OCI-LY1 (cell line): ENCODE data around the gene KCNH6.

Source experiments
- H2AFZ ChIP-seq: fragments of 200-600 bp; sonication (generic), shearing (Covaris generic); 2 replicates; pipeline ENCODE4 v1.6.0; 2014; ENCODE audit warnings: antibody characterized with exemption, mild to moderate bottlenecking, low read length
- H3F3A ChIP-seq: fragments of 200-600 bp; sonication (generic), shearing (Covaris generic); 2 replicates; pipeline ENCODE4 v1.6.0; 2014; ENCODE audit warnings: mild to moderate bottlenecking, antibody characterized with exemption, low read length, moderate library complexity; ENCODE audit not compliant: insufficient read depth
- H3K27ac ChIP-seq: fragments of 200-600 bp; sonication (generic); 2 replicates; pipeline ENCODE4 v1.5.1; 2014; ENCODE audit warnings: low read length, mixed run types, mild to moderate bottlenecking, low read depth; ENCODE audit not compliant: poor library complexity, severe bottlenecking
- H3K27me3 ChIP-seq: fragments of 200-600 bp; sonication (generic); 2 replicates; pipeline ENCODE4 v1.6.0; 2014; ENCODE audit warnings: antibody characterized with exemption, mild to moderate bottlenecking, low read length, moderate library complexity; ENCODE audit not compliant: insufficient read depth
- H3K36me3 ChIP-seq: fragments of 200-600 bp; sonication (generic); 2 replicates; pipeline ENCODE4 v1.6.1; 2014; ENCODE audit warnings: mild to moderate bottlenecking, antibody characterized with exemption, low read length, moderate library complexity, mixed read lengths; ENCODE audit not compliant: insufficient read depth
- H3K4me1 ChIP-seq: fragments of 200-600 bp; sonication (generic); 2 replicates; pipeline ENCODE4 v1.5.1; 2014; ENCODE audit warnings: mild to moderate bottlenecking, low read length, moderate library complexity; ENCODE audit not compliant: insufficient read depth, severe bottlenecking
- H3K4me2 ChIP-seq: fragments of 200-600 bp; sonication (generic), shearing (Covaris generic); 2 replicates; pipeline ENCODE4 v1.6.1; 2014; ENCODE audit warnings: low read length
- H3K4me3 ChIP-seq: fragments of 200-600 bp; sonication (generic); 2 replicates; pipeline ENCODE4 v1.5.1; 2014; ENCODE audit warnings: low read length, low read depth, mild to moderate bottlenecking, mixed read lengths; ENCODE audit not compliant: poor library complexity, severe bottlenecking
- H3K79me2 ChIP-seq: fragments of 200-600 bp; shearing (Covaris generic); 2 replicates; pipeline ENCODE4 v1.6.1; 2016; ENCODE audit warnings: mixed run types, low read length, mixed read lengths; ENCODE audit not compliant: insufficient read depth
- H3K9ac ChIP-seq: fragments of 200-600 bp; sonication (generic), shearing (Covaris generic); 2 replicates; pipeline ENCODE4 v1.6.1; 2014; ENCODE audit warnings: mild to moderate bottlenecking, low read length, mixed read lengths
- H3K9me2 ChIP-seq: fragments of 200-600 bp; sonication (generic), shearing (Covaris generic); 2 replicates; pipeline ENCODE4 v1.6.1; 2014; ENCODE audit warnings: low read depth, mild to moderate bottlenecking, low read length, mixed read lengths
- H3K9me3 ChIP-seq: fragments of 200-600 bp; shearing (Covaris generic); 2 replicates; pipeline ENCODE4 v1.6.1; 2014; ENCODE audit warnings: low read length, mixed read lengths
- H4K20me1 ChIP-seq: fragments of 200-600 bp; sonication (generic), shearing (Covaris generic); 2 replicates; pipeline ENCODE4 v1.6.0; 2016; ENCODE audit warnings: mild to moderate bottlenecking, low read length; ENCODE audit not compliant: insufficient read depth
- CTCF ChIP-seq: fragments of 200-600 bp; sonication (generic), shearing (Covaris generic); IDR thresholded peaks from 2 replicates; pipeline ENCODE4 v1.5.1; 2017; ENCODE audit warnings: mild to moderate bottlenecking, antibody characterized with exemption, low read length, moderate library complexity, mixed read lengths
- EZH2 ChIP-seq: fragments of 200-600 bp; sonication (generic), shearing (Covaris generic); IDR thresholded peaks from 2 replicates; pipeline ENCODE4 v1.8.0; 2017; ENCODE audit warnings: borderline replicate concordance, mixed run types, mild to moderate bottlenecking, antibody characterized with exemption, low read length, moderate library complexity, mixed read lengths

The KCNH6 gene

GRCh38 chr17:63483655-63484575 is 39.2 kb upstream of the KCNH6 start:
- no peaks in the 10 kb centered on the region for H3K36me3 ChIP-seq
- no peaks in the 10 kb centered on the region for H4K20me1 ChIP-seq
- no peak overlapping the region for H2AFZ ChIP-seq
- H3K79me2 ChIP-seq, result no peaks in the 10 kb centered on the region
- H3K4me3 ChIP-seq, result no peak overlapping the region
- H3K4me1 ChIP-seq, result peaks cover 15% of the 10 kb centered on the region
- TF ChIP-seq EZH2, result no peak
- TF ChIP-seq CTCF, result no peak
- H3K27ac ChIP-seq, result no peak overlapping the region
- no peaks in the 10 kb centered on the region for H3K9me3 ChIP-seq
- no peaks in the 10 kb centered on the region; the same call in 1 of the 2 replicates for H3K27me3 ChIP-seq
- no peak overlapping the region for H3K9ac ChIP-seq
- no peaks in the 10 kb centered on the region for H3F3A ChIP-seq
- H3K4me2 ChIP-seq, result no peak overlapping the region
- H3K9me2 ChIP-seq, result no peaks in the 10 kb centered on the region

- H3K4me3 ChIP-seq, result no peak overlapping the region
- H2AFZ ChIP-seq, result no peak overlapping the region
- peaks cover 5% of the 10 kb centered on the region for H3K4me1 ChIP-seq
- peak overlapping the region; percentile 12; the same call in 1 of the 2 replicates for H3K4me2 ChIP-seq
- H3K27ac ChIP-seq, result no peak overlapping the region
- no peaks in the 10 kb centered on the region for H3K79me2 ChIP-seq
- H3K9me2 ChIP-seq, result no peaks in the 10 kb centered on the region
- no peaks in the 10 kb centered on the region; the same call in 1 of the 2 replicates for H3K27me3 ChIP-seq
- no peaks in the 10 kb centered on the region for H3F3A ChIP-seq
- H4K20me1 ChIP-seq, result no peaks in the 10 kb centered on the region
- H3K9ac ChIP-seq, result no peak overlapping the region
- H3K9me3 ChIP-seq, result no peaks in the 10 kb centered on the region
- H3K36me3 ChIP-seq, result no peaks in the 10 kb centered on the region
- TF ChIP-seq EZH2 (no peak), CTCF (no peak)
These were observed 36.7 kb upstream of the KCNH6 start for GRCh38 chr17:63486317-63487013.

DNA sequence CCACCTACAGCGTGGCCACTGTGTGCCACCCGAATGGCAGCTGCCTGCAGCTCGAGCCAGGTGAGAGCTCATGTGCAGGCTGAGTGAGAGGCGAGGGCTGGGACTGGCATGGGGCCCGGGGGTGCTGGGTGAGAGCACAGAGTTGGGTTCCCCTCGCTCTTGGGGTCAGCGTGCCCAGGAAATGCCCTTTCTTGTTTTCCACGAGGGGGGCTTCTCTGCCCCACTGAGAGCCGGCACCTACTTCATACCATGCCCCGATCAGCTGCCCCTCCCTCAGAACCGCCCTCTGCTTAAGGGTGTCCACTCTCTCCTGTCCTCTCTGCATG is 36.2 kb upstream of the KCNH6 start:
- H2AFZ ChIP-seq, result no peak overlapping the region
- H3K27ac ChIP-seq, result no peak overlapping the region
- H3K4me2 ChIP-seq, result peak overlapping the region; percentile 12; the same call in 1 of the 2 replicates
- H3K9ac ChIP-seq, result no peak overlapping the region
- no peaks in the 10 kb centered on the region for H3K9me2 ChIP-seq
- H3K4me1 ChIP-seq, result peaks cover 5% of the 10 kb centered on the region
- no peaks in the 10 kb centered on the region for H3K36me3 ChIP-seq
- H3K27me3 ChIP-seq, result no peaks in the 10 kb centered on the region; the same call in 1 of the 2 replicates
- H3K4me3 ChIP-seq, result no peak overlapping the region
- TF ChIP-seq EZH2, result no peak
- H3K9me3 ChIP-seq, result no peaks in the 10 kb centered on the region
- no peaks in the 10 kb centered on the region for H4K20me1 ChIP-seq
- H3F3A ChIP-seq, result no peaks in the 10 kb centered on the region
- no peaks in the 10 kb centered on the region for H3K79me2 ChIP-seq
